HG02642 (cell line): ENCODE measurements around the gene BAG5.
"Not testable (repeated sequence)": the region's sequence is repeated elsewhere in the genome, so short reads cannot be mapped to it uniquely, and the experiment has no call there.

Experiments used
- ATAC-seq: cut with Tn5 transposase; IDR thresholded peaks from one replicate; pipeline ENCODE4 v1.9.1; 2021; ENCODE audit warnings: mild to moderate bottlenecking; ENCODE audit not compliant: unreplicated experiment, poor library complexity

The BAG5 gene

DNA sequence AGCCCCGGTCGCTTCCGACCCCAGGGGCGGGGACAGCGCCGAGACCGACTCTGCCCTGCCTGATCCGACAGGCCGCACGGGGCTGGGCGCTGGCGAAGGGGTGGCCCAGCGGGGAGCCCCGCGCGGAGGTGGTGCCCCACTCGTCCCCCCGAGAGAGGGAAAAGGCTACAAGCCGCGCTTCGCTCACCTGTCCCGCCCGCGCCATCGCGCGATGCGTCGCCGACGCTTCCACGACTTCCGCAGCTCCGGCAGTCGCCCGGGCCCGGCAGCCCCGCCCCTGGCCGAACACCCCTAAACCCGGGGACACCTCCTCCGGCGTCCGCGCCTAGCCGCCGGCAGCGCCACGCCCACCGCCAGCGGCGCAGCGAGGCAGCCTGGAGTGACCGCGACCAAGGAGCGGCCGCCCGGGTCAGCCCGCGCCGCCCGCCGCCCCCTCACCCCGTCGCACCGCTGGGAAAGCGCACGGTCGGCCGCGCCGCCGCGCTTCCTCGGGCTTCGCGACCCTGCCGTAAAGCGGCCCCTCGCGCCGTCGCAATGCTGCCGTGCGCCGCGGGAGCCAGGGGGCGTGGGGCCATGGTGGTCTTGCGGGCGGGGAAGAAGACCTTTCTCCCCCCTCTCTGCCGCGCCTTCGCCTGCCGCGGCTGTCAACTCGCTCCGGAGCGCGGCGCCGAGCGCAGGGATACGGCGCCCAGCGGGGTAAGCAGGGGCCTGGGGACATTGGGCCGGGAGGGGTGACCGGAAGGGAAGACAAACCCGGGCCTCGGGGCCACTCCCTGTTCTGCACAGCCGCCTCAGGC, at the start of gene BAG5, which contains the start of gene COA8:
Gene BAG5, minus strand, starts transcription at position 229 of the 797 bp plus-strand sequence. CDS start 1,493 bp downstream, outside the sequence.
Gene COA8, plus strand, starts transcription at position 532 of the 797 bp plus-strand sequence. Its CDS starts 42 bp downstream, at position 574.
- peak; percentile 81 for ATAC-seq

GRCh38 chr14:103611215-103611614, 48.8 kb upstream of the BAG5 start:
- no peak for ATAC-seq

GRCh38 chr14:103609081-103609480, 46.6 kb upstream of the BAG5 start:
- ATAC-seq = not testable (repeated sequence)

GRCh38 chr14:103607822-103608221, 45.4 kb upstream of the BAG5 start:
- ATAC-seq = no peak

- ATAC-seq = peak; percentile 74
These were observed 44.7 kb upstream of the BAG5 start for GRCh38 chr14:103606963-103607668.

DNA sequence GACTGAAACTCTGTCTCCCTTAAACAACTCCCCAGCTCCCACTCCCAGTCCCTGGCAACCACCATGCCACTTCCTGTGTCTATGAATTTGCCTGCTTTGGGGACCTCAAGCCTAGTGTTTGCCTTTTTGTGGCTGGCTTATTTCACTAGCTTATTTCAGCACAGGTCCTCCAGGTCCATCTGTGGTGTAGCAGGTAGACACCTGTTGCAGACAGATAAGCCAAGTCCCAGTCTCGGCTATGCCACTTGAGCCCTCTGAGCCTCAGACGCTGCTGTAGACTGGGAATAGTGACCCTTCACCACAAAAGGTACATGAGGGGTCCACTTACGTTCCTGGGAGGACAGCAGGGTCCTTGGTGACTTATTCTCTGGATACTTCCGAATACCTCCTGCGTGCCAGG, 42.2 kb upstream of the BAG5 start:
- ATAC-seq = no peak

DNA sequence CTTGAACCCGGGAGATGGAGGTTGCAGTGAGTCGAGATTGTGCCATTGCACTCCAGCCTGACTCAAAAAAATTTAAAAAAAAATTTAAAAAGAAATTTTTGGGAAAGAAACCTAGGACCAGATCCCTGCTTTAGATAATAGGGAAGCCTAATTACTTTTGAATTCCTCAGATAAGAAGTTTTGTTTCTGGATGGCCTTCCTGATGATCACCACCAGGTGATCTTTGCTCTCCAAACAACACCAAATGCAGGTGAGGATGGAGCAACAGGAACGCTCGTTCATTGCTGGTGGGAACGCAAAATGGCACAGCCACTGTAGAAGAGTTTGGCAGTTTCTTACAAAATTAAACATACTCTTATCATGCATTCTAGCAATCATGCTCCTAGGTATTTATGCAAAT, 38.0 kb upstream of the BAG5 start:
- no peak for ATAC-seq

GRCh38 chr14:103597623-103598377, 35.3 kb upstream of the BAG5 start:
- ATAC-seq = no peak

DNA sequence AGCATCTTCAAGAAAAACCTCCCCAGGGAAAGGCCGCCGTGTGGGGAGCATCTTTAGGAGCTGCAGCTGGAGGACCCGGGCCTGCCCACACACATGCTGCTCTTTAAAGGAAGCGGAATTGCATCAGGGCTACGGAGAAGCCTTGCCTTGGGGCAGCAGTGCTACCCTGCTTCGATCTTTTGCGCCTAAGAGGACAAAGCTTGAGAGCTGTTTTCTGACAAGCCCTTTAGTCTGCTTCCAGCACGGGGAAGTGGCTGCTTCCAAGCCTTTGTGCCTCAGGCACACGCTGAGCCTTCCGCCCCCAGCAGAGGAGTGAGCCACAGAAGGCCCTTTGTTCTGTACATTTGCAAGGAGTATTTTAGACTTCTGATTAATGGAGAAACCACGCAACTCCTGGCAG, 31.8 kb upstream of the BAG5 start:
- ATAC-seq = no peak

- peak; percentile 84 for ATAC-seq
These were observed 31.1 kb upstream of the BAG5 start for GRCh38 chr14:103593577-103593976.

- no peak for ATAC-seq
These were observed 22.0 kb upstream of the BAG5 start for GRCh38 chr14:103584326-103584915.

DNA sequence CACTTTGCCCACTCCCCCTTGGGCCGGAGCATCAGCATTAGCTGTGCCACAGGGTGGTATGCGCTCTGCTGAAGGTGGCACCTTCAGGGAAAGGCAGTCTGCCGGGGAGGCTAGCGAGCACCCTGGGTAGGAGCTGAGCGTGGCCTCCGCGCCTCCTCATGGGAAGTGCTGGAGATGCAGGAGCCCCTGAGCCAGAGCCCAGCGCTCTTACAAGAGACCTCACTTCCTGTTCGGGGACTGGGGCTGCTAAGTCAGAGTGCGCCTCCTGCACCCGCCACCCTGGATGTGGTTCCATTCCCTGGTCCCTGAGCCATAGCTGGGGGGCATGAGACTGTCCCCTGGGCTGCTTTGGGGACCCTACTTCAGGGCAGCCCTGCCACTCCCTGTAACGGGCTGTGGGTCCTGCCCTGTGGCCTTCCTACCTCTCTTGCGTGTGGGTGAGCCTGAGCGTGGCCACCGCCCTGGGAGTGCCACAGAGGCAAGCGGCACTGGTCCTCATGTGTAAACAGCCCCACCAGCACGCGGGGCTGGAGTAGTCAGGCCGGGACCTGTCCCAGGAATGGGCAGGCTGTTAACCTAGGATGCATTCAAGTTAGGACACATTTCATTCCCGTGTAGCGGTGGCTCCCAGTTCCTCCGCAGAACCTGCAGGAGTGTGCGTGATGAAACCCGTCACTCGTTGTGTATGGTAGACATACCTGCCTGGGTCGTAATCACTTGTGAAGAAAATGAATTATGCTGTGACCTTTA, 19.7 kb upstream of the BAG5 start:
- ATAC-seq = no peak

DNA sequence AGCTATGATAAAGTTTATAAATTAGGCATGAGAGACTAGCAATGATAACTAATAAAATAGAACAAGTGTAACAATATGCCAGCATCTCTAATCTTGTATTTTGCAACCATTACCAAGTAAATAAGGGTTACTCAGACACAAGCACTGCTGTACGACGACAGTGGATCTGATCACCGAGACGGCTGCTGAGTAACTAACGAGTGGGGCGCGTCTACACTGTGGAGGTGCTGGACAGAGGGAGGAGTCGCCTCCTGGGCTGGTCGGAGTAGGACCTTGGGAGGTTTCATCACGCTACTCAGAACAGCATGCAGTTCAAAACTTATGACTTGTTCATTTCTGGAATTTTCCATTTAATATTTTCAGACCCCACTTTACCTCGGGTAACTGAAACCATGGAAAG, 18.7 kb upstream of the BAG5 start:
- no peak for ATAC-seq

GRCh38 chr14:103578401-103579075, 16.1 kb upstream of the BAG5 start:
- ATAC-seq = no peak

DNA sequence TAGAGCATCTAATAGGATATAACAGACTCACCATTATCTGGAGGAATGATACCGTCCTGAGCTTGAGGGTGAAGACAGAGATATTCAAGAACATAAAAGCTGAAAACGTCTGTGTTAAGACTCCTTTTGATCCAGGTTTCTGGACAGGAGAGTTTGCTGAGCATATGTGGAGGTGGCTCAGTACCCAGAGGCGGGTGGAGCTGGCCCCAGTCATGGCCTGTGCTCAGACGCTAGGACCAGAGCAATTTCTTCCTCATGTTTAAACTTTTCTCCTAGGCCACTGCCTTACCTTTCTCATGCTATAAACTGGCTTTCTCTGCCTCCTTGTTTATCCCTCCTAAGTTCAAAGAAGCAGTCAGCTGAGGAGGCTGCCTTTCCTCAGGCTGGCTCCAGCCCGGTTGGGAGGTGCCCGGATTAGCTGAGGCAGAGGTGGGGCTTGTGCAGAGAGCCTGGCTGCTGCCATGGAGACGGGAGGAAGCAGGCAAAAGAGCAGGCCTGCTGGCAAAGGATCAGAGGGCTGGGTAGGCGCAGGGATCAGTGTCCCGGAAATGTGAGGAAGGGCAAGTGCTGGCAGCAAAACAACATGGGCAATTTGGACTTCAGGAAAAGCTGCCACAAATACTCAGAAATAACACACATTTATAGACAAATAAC, 14.0 kb upstream of the BAG5 start:
- no peak for ATAC-seq

- no peak for ATAC-seq
These were observed 12.3 kb upstream of the BAG5 start for GRCh38 chr14:103574707-103575285.

GRCh38 chr14:103574104-103574503, 11.6 kb upstream of the BAG5 start:
- no peak for ATAC-seq

- ATAC-seq = no peak
These were observed 7.0 kb upstream of the BAG5 start for GRCh38 chr14:103569408-103569807.
